Testis (tissue), 3 donors: ENCODE measurements around the gene DTX3L. TPM values are rescaled to one million over a fixed set of nuclear protein-coding genes. Genes with fewer than 3 reads are reported as not detected.
"Not testable (repeated sequence)": the region's sequence is repeated elsewhere in the genome, so short reads cannot be mapped to it uniquely, and the experiment has no call there.

Experiments used
- DNase-seq: peaks from one replicate; pipeline ENCODE4 v3.0.0-alpha.2; 2019
- H3K27ac ChIP-seq, 2 donors: fragments of 200-600 bp; sonication (generic); one replicate each; pipeline ENCODE4 v1.5.1; 2019
- H3K27me3 ChIP-seq: fragments of 200-600 bp; sonication (generic); one replicate; pipeline ENCODE4 v1.5.1; 2019
- H3K36me3 ChIP-seq: fragments of 200-600 bp; sonication (generic); one replicate; pipeline ENCODE4 v1.5.1; 2017; ENCODE audit warnings: low read depth; ENCODE audit errors: missing control alignments
- H3K4me1 ChIP-seq: fragments of 200-600 bp; sonication (generic); one replicate; pipeline ENCODE4 v1.5.1; 2019
- H3K4me3 ChIP-seq, 2 donors: fragments of 200-600 bp; sonication (generic); one replicate each; pipeline ENCODE4 v1.5.1; 2017 to 2019
- H3K9me3 ChIP-seq: fragments of 200-600 bp; sonication (generic); one replicate; pipeline ENCODE4 v1.5.1; 2017
- CTCF ChIP-seq, 3 experiments: fragments of 450-650 bp in 2 of 3; fragments of 200-600 bp in 1 of 3; sonication (generic) in 1 of 3; IDR thresholded peaks; one replicate each; pipeline ENCODE4 v1.5.1; 2016 to 2019; ENCODE audit warnings: antibody characterized with exemption in 3 of 3, mild to moderate bottlenecking in 2 of 3, moderate library complexity in 1 of 3
- POLR2A ChIP-seq: fragments of 450-650 bp; IDR thresholded peaks from one replicate; pipeline ENCODE4 v1.6.1; 2017; ENCODE audit warnings: antibody characterized with exemption, mild to moderate bottlenecking, moderate library complexity
- WGBS, 2 donors: methylation state at CpG; one replicate each; pipeline ENCODE4 v1.1.5; 2018; 5-methylcytosine and 5-hydroxymethylcytosine counted together
- intact Hi-C: fragments of 100-400 bp; cut with DNase I; formaldehyde crosslinking; loops from one replicate; pipeline ENCODE4 v1.15.1; 2023; ENCODE audit warnings: low total_unique reads
- polyA plus RNA-seq: library from polyadenylated mRNA; stranded (reverse); fragments of 350-450 nt; fragmentation: Illumina TruSeq; extraction: RNeasy Lipid Tissue Mini Kit (QIAGEN cat#74804); gene quantifications from one replicate; pipeline ENCODE4 v1.2.3, GENCODE V29; 2014; ENCODE audit warnings: low read depth, low replicate concordance; ENCODE audit not compliant: insufficient read depth
- total RNA-seq, 2 donors: library from RNA; depleted of rRNA; stranded (reverse); fragments of >200 nt; gene quantifications; one replicate each; pipeline ENCODE4 v1.2.3, GENCODE V29; 2016

The DTX3L gene
- total and polyA plus RNA-seq, 3 donors from 2014 or later = 8.3 to 8.7 (median 8.5) TPM

DNA sequence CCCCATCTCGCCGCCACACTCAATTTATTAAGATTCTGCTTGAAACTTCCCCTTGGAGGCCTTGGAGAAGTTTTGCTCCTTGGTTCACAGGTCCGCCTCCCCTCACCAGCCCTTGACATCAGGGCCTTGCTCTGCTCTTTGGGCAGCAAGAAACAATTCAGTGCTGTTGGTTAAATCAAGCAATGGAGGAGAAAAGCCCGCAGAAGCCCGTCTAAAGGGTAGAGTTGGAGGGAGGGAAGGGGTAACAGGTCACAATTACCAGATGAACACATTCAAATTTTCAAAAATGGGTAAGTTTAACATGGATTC lies 467 bp upstream of the DTX3L start:
- 15 to 21% methylated on average over 5 of the region's 5 CpGs for WGBS, 2 donors
- DNase-seq = peak; percentile 32
- intact Hi-C loops = loop anchor here (5.0 kb wide), 1 partner anchor 119 kb away; the partner anchor contains the start of gene PARP14
- Histone ChIP-seq H3K4me1 (peaks cover 4% of the 10 kb centered on the region), H3K27me3 (no peaks in the 10 kb centered on the region), H3K9me3 (no peaks in the 10 kb centered on the region), H3K27ac (peak overlapping the region; percentile 94 to 95), H3K4me3 (peak overlapping the region; percentile 64 to 84), H3K36me3 (no peaks in the 10 kb centered on the region)
- TF ChIP-seq CTCF (IDR thresholded peaks at IDR 0.05) (no peak), POLR2A (no peak)

- H3K27ac ChIP-seq, intact Hi-C loops, H3K4me1 ChIP-seq, H3K36me3 ChIP-seq, DNase-seq, H3K9me3 ChIP-seq, H3K27me3 ChIP-seq, H3K4me3 ChIP-seq: not testable (repeated sequence)
- WGBS, 2 donors = 89 to 97% methylated on average over 7 of the region's 7 CpGs
Measured at GRCh38 chr3:122568131-122568530, 4.0 kb downstream of the DTX3L start.

DNA sequence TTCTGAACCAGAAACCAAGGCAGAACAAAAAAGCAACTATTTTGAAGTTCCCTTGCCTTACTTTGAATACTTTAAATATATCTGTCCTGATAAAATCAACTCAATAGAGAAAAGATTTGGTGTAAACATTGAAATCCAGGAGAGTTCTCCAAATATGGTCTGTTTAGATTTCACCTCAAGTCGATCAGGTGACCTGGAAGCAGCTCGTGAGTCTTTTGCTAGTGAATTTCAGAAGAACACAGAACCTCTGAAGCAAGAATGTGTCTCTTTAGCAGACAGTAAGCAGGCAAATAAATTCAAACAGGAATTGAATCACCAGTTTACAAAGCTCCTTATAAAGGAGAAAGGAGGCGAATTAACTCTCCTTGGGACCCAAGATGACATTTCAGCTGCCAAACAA lies 4.6 kb downstream of the DTX3L start:
- peaks cover 4% of the 10 kb centered on the region for H3K4me1 ChIP-seq
- intact Hi-C loops = no loop called here
- no peaks in the 10 kb centered on the region for H3K9me3 ChIP-seq
- no peak overlapping the region for H3K27ac ChIP-seq
- no peaks in the 10 kb centered on the region for H3K36me3 ChIP-seq
- TF ChIP-seq CTCF (IDR thresholded peaks at IDR 0.05) = no peak
- TF ChIP-seq POLR2A = no peak
- WGBS, 2 donors = 82% methylated on average over 3 of the region's 3 CpGs
- DNase-seq = no peak
- H3K4me3 ChIP-seq = no peak overlapping the region
- H3K27me3 ChIP-seq = no peaks in the 10 kb centered on the region

DNA sequence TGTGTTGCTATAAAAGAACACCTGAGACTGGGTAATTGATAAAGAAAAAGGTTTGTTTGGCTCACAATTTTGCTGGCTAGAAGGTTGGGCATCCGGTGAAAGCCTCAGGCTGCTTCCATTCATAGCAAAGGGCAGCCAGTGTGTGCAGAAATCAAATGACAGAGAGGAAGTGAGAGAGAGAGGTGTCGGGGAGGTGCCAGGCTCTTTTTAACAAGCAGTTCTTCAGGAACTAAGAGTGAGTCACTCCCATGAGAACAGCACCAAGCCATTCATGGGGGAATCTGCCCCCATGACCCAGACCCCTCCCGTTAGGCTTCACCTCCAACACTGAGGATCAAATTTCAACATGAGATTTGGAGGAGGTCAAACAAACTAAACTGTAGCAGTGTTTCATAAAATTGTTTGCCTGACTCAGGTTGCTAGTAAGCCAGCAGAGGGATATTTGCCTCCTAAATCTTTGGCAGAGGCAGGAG lies 8.8 kb downstream of the DTX3L start:
- WGBS, 2 donors = 66 to 74% methylated on average over 3 of the region's 3 CpGs
- Histone ChIP-seq H3K27me3 (no peaks in the 10 kb centered on the region), H3K4me3 (no peak overlapping the region), H3K27ac (no peak overlapping the region), H3K4me1 (no peaks in the 10 kb centered on the region), H3K9me3 (no peaks in the 10 kb centered on the region), H3K36me3 (no peaks in the 10 kb centered on the region)
- TF ChIP-seq CTCF (IDR thresholded peaks at IDR 0.05) = no peak
- TF ChIP-seq POLR2A = no peak
- DNase-seq = no peak
- intact Hi-C loops = no loop called here

DNA sequence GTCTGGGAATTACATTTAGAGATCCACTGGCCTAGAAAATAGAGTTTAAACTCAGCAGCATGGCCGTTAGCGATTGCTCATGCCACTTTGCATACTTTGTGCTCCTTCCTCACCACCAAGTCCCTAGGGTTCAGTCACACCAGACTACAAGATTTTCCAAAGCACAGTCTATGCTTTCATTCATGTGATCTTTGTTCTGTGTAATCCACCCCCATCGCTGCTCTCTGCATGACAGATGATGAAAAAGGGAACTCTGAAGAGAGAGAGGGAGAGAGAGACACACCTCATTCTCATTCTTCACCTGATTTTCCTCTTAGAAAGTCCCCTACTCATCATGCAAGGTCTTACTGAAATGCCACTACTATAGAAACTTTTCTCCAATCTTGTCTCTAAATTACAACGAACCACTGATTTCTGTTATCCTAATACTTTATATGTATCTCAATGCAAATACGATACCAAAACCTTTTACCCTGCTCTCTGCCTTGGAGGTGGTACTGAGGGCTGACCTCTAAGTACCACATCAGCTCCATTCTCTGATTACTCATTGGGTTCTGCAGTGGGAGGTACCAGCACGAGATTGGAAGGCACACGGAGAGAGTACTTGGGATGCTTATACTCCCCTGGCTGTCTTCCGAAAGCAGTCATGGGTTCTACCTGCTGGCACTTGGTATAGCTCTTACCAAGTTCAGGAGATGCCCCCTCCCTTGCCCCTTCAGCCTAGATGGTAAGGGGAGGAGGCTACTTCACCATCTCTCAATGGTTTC lies 12.2 kb downstream of the DTX3L start:
- intact Hi-C loops = no loop called here
- Histone ChIP-seq H3K27ac (no peak overlapping the region), H3K36me3 (no peaks in the 10 kb centered on the region), H3K9me3 (no peaks in the 10 kb centered on the region), H3K27me3 (no peaks in the 10 kb centered on the region), H3K4me1 (no peaks in the 10 kb centered on the region), H3K4me3 (no peak overlapping the region)
- WGBS, 2 donors = 64 to 66% methylated on average over 8 of the region's 8 CpGs
- no peak for DNase-seq
- TF ChIP-seq POLR2A (no peak), CTCF (IDR thresholded peaks at IDR 0.05) (no peak)
